A549 (cell line): ENCODE measurements around the gene CAMKV. TPM values are rescaled to one million over a fixed set of nuclear protein-coding genes. Genes with fewer than 3 reads are reported as not detected.
A peak's percentile ranks its signal among the peaks of the same experiment; 100 is the strongest.
"Not testable (repeated sequence)": the region's sequence is repeated elsewhere in the genome, so short reads cannot be mapped to it uniquely, and the experiment has no call there.

Experiments used
- ATAC-seq, 2 experiments: fragments of 200-7000 bp in 1 of 2; fragments of >200 bp in 1 of 2; cut with Nextera tagmentation in 1 of 2; cut with Tn5 transposase in 1 of 2; 3 replicates each; pipeline versions ENCODE4 v1.8.0 to v1.9.1; 2018 to 2020; ENCODE audit warnings: mild to moderate bottlenecking in 1 of 2, moderate library complexity in 1 of 2
- CTCF ChIA-PET: fragments of 300-600 bp; sonication (Branson Sonifier 250); formaldehyde crosslinking; extraction: SDS; loops from one replicate; lab custom pipeline; 2021; ENCODE audit warnings: antibody characterized with exemption, inconsistent platforms; lab: Yijun Ruan, JAX
- POLR2A ChIA-PET: fragments of 350-600 bp; formaldehyde crosslinking; extraction: SDS; loops from one replicate; lab custom pipeline; 2021; ENCODE audit warnings: antibody characterized with exemption, inconsistent platforms; lab: Yijun Ruan, JAX
- DNase-seq, 2 experiments: peaks; one replicate each; pipeline versions ENCODE4 v3.0.0 to v3.0.0-alpha.2; 2011 to 2016; ENCODE audit warnings: low read depth in 1 of 2, low spot score in 1 of 2
- FAIRE-seq: peaks from 2 replicates; lab custom pipeline; 2011; peaks lifted over from hg19 to GRCh38; lab: Jason Lieb, UNC
- H3K27ac ChIP-seq, 2 experiments: fragments of >200 bp; sonication (Bioruptor Twin); formaldehyde crosslinking; 3 replicates each; pipeline ENCODE4 v1.5.1; 2016 to 2017
- H3K4me1 ChIP-seq: fragments of >200 bp; sonication (Bioruptor Twin); formaldehyde crosslinking; 3 replicates; pipeline ENCODE4 v1.6.1; 2016
- H3K4me2 ChIP-seq: fragments of >200 bp; sonication (Bioruptor Twin); formaldehyde crosslinking; 3 replicates; pipeline ENCODE4 v1.6.1; 2016
- H3K4me3 ChIP-seq: fragments of >200 bp; sonication (Bioruptor Twin); formaldehyde crosslinking; 3 replicates; pipeline ENCODE4 v1.5.1; 2016
- H3K9me3 ChIP-seq: fragments of >200 bp; sonication (Bioruptor Twin); formaldehyde crosslinking; 3 replicates; pipeline ENCODE4 v1.6.1; 2016
- BCL3 ChIP-seq: fragments of >200 bp; sonication (Bioruptor Twin); formaldehyde crosslinking; IDR thresholded peaks from 3 replicates; pipeline ENCODE4 v1.6.1; 2016
- BHLHE40 ChIP-seq: IDR thresholded peaks from 2 replicates; pipeline ENCODE4 v1.6.1; 2012; ENCODE audit warnings: low read depth, low read length, inconsistent platforms
- CHD4 ChIP-seq: fragments of 200-600 bp; sonication (generic); IDR thresholded peaks from 2 replicates; pipeline ENCODE4 v1.6.1; 2016; ENCODE audit warnings: antibody characterized with exemption, mild to moderate bottlenecking, borderline replicate concordance
- FOSL2 ChIP-seq, 2 experiments: fragments of 450-650 bp in 1 of 2; fragments of >200 bp in 1 of 2; sonication (Bioruptor Twin) in 1 of 2; formaldehyde crosslinking; IDR thresholded peaks; 2 replicates each; pipeline versions ENCODE4 v1.5.0 to v1.6.1; 2016 to 2020; ENCODE audit warnings: mild to moderate bottlenecking in 1 of 2, moderate library complexity in 1 of 2
- HDAC2 ChIP-seq: fragments of 200-600 bp; sonication (generic); IDR thresholded peaks from 2 replicates; pipeline ENCODE4 v1.6.1; 2016
- HMGXB4 ChIP-seq: fragments of 250-450 bp; sonication (Bioruptor Pico); IDR thresholded peaks from 2 replicates; pipeline ENCODE4 v1.5.0; 2021; ENCODE audit warnings: mild to moderate bottlenecking, moderate library complexity, borderline replicate concordance
- JUN ChIP-seq, 2 experiments: fragments of >200 bp; sonication (Bioruptor Twin); formaldehyde crosslinking; IDR thresholded peaks; 2 replicates in 1 of 2; 3 replicates in 1 of 2; pipeline ENCODE4 v1.6.1; 2016 to 2017
- JUNB ChIP-seq: fragments of >200 bp; sonication (Bioruptor Twin); formaldehyde crosslinking; IDR thresholded peaks from 2 replicates; pipeline ENCODE4 v1.6.1; 2016
- MAFK ChIP-seq: fragments of 450-650 bp; IDR thresholded peaks from 2 replicates; pipeline ENCODE4 v1.6.1; 2014; ENCODE audit not compliant: partially characterized antibody
- MAX ChIP-seq: IDR thresholded peaks from 2 replicates; pipeline ENCODE4 v1.6.1; 2012
- MYC ChIP-seq: IDR thresholded peaks from 2 replicates; pipeline ENCODE4 v1.6.1; 2012; ENCODE audit warnings: mild to moderate bottlenecking, inconsistent platforms, low read length, improper control_type of control experiment, borderline replicate concordance
- NR3C1 ChIP-seq: fragments of >200 bp; sonication (Bioruptor Twin); formaldehyde crosslinking; IDR thresholded peaks from 3 replicates; pipeline ENCODE4 v1.6.1; 2017
- PHF8 ChIP-seq: fragments of 200-600 bp; sonication (generic); IDR thresholded peaks from 2 replicates; pipeline ENCODE4 v1.6.1; 2016; ENCODE audit warnings: low read depth, mild to moderate bottlenecking, antibody characterized with exemption, moderate library complexity, borderline replicate concordance
- POLR2A ChIP-seq: IDR thresholded peaks from 2 replicates; pipeline ENCODE4 v1.6.1; 2012; ENCODE audit warnings: mild to moderate bottlenecking, low read length
- ZFP36 ChIP-seq: fragments of 450-650 bp; IDR thresholded peaks from 2 replicates; pipeline ENCODE4 v1.6.1; 2014; ENCODE audit warnings: borderline replicate concordance; ENCODE audit not compliant: partially characterized antibody
- WGBS: methylation state at CpG from one replicate; pipeline ENCODE4 v1.1.6; 2017; ENCODE audit errors: missing lambda C conversion rate; 5-methylcytosine and 5-hydroxymethylcytosine counted together
- polyA plus RNA-seq, 4 experiments: library from polyadenylated mRNA; depleted of rRNA in 3 of 4; stranded (reverse); fragments of >200 nt; fragmentation: RNase III in 1 of 4; extraction: RNeasy Plus Mini Kit Qiagen cat#74134 plus additional on column Dnase treatment in 1 of 4; gene quantifications; 2 replicates in 3 of 4; 3 replicates in 1 of 4; pipeline ENCODE4 v1.2.3, GENCODE V29; 2011 to 2017

Gene CAMKV
- polyA plus RNA-seq, 2 of the 4 experiments (the other 2 are of a cell fraction), result 0.31 to 0.46 TPM

- Histone ChIP-seq H3K9me3 (no peaks in the 10 kb centered on the region), H3K4me1 (no peaks in the 10 kb centered on the region), H3K4me3 (no peak overlapping the region), H3K27ac (no peak overlapping the region), H3K4me2 (no peak overlapping the region)
- TF ChIP-seq ZFP36 (no peak), POLR2A (no peak), MAFK (no peak), HDAC2 (no peak), BHLHE40 (no peak), FOSL2 (IDR thresholded peaks at IDR 0.05) (no peak), FOSL2 (CRISPR knock-in tag; IDR thresholded peaks at IDR 0.05) (no peak), CHD4 (no peak), MYC (no peak)
- 91% methylated on average over 5 of the region's 6 CpGs for WGBS
- ATAC-seq, result no peak
- FAIRE-seq, result no peak
- ChIA-PET POLR2A (interaction anchor here (0.6 kb wide), 2 partner anchors 59 to 808 kb away, joined by 3 to 7 read pairs; no protein-coding TSS in a partner anchor), CTCF (interaction anchor here (0.5 to 5.3 kb wide), 3 partner anchors 13 to 1933 kb away, joined by 3 to 47 read pairs (median 4); no protein-coding TSS in a partner anchor)
- DNase-seq, result no peak
Measured at GRCh38 chr3:49826016-49826415, 43.7 kb downstream of the CAMKV start.

- H3K4me3 ChIP-seq, H3K9me3 ChIP-seq, H3K27ac ChIP-seq, DNase-seq, H3K4me2 ChIP-seq, H3K4me1 ChIP-seq, ATAC-seq, FAIRE-seq, CTCF ChIA-PET, POLR2A ChIA-PET: not testable (repeated sequence)
- TF ChIP-seq MAFK, result peak; percentile 53
- 79% methylated on average over 3 of the region's 3 CpGs for WGBS
Measured at GRCh38 chr3:49823131-49823530, 46.6 kb downstream of the CAMKV start.

GRCh38 chr3:49813497-49814174, 56.1 kb downstream of the CAMKV start, which contains the start of gene UBA7:
Gene UBA7, minus strand, starts transcription at chr3:49813953. Its CDS starts 166 bp downstream, at chr3:49813787.
- no peak for DNase-seq
- CTCF ChIA-PET, result interaction anchor here (4.1 kb wide), 1 partner anchor 11 kb away, joined by 19 read pairs; the partner anchor contains the start of gene INKA1
- FAIRE-seq, result no peak
- ATAC-seq, result peak in 1 of 2 experiments; percentile 35; a peak in 2 of 6 replicates
- no peak within 1 kb of the TSS for H3K4me3 ChIP-seq
- no peak within 1 kb of the TSS for H3K27ac ChIP-seq
- no peaks in the 10 kb centered on the region for H3K4me1 ChIP-seq
- TF ChIP-seq NR3C1 (no peak), MAX (no peak), ZFP36 (no peak), JUN (IDR thresholded peaks at IDR 0.05) (no peak), HMGXB4 (no peak), PHF8 (no peak), BCL3 (no peak), JUNB (no peak)
- H3K9me3 ChIP-seq, result no peaks in the 10 kb centered on the region
- POLR2A ChIA-PET, result no interaction called here
- no peak within 1 kb of the TSS for H3K4me2 ChIP-seq
- 72% methylated on average over 5 of the region's 9 CpGs for WGBS
